ENCODE data around the gene GBP6.
"Not testable (repeated sequence)": the region's sequence is repeated elsewhere in the genome, so short reads cannot be mapped to it uniquely, and the experiment has no call there.

GBP6 gene

GRCh38 chr1:89378001-89378400 lies 14.1 kb downstream of the GBP6 start:
- no peak overlapping the region for H3K9ac ChIP-seq (ENCODE audit: low read depth, low read length)
- H3K27me3 ChIP-seq (ENCODE audit: control insufficient read depth, insufficient read depth, low read length): no peaks in the 10 kb centered on the region
- no peak overlapping the region for H3K4me3 ChIP-seq (ENCODE audit: low read depth, low read length)

GRCh38 chr1:89381618-89382017 lies 17.8 kb downstream of the GBP6 start:
- Histone ChIP-seq H3K9me3 (ENCODE audit: control insufficient read depth, insufficient read depth, low read length) (no peaks in the 10 kb centered on the region), H3K9ac (ENCODE audit: low read depth, low read length) (no peak overlapping the region), H3K4me1 (ENCODE audit: control insufficient read depth, insufficient read depth, low read length) (no peaks in the 10 kb centered on the region), H3K36me3 (ENCODE audit: control insufficient read depth, insufficient read depth, low read length) (no peaks in the 10 kb centered on the region), H3K4me3 (ENCODE audit: low read depth, low read length) (no peak overlapping the region), H3K27me3 (ENCODE audit: control insufficient read depth, insufficient read depth, low read length) (no peaks in the 10 kb centered on the region)

More at GRCh38 chr1:89378001-89378400, 14.1 kb downstream of the GBP6 start:
- no peaks in the 10 kb centered on the region for H3K36me3 ChIP-seq (ENCODE audit: control insufficient read depth, insufficient read depth, low read length)
- no peaks in the 10 kb centered on the region for H3K9me3 ChIP-seq (ENCODE audit: control insufficient read depth, insufficient read depth, low read length)
- H3K4me1 ChIP-seq (ENCODE audit: control insufficient read depth, insufficient read depth, low read length): no peaks in the 10 kb centered on the region

GRCh38 chr1:89382479-89382878 lies 18.6 kb downstream of the GBP6 start:
- no peaks in the 10 kb centered on the region for H3K4me1 ChIP-seq (ENCODE audit: control insufficient read depth, insufficient read depth, low read length)
- H3K9me3 ChIP-seq (ENCODE audit: control insufficient read depth, insufficient read depth, low read length): no peaks in the 10 kb centered on the region
- no peak overlapping the region for H3K4me3 ChIP-seq (ENCODE audit: low read depth, low read length)
- no peaks in the 10 kb centered on the region for H3K36me3 ChIP-seq (ENCODE audit: control insufficient read depth, insufficient read depth, low read length)
- H3K9ac ChIP-seq (ENCODE audit: low read depth, low read length): no peak overlapping the region
- H3K27me3 ChIP-seq (ENCODE audit: control insufficient read depth, insufficient read depth, low read length): no peaks in the 10 kb centered on the region

GRCh38 chr1:89383185-89383584 lies 19.3 kb downstream of the GBP6 start:
- no peaks in the 10 kb centered on the region for H3K27me3 ChIP-seq (ENCODE audit: control insufficient read depth, insufficient read depth, low read length)
- no peaks in the 10 kb centered on the region for H3K4me1 ChIP-seq (ENCODE audit: control insufficient read depth, insufficient read depth, low read length)
- no peaks in the 10 kb centered on the region for H3K36me3 ChIP-seq (ENCODE audit: control insufficient read depth, insufficient read depth, low read length)
- no peak overlapping the region for H3K9ac ChIP-seq (ENCODE audit: low read depth, low read length)
- H3K4me3 ChIP-seq (ENCODE audit: low read depth, low read length): no peak overlapping the region
- H3K9me3 ChIP-seq (ENCODE audit: control insufficient read depth, insufficient read depth, low read length): no peaks in the 10 kb centered on the region

- no peaks in the 10 kb centered on the region for H3K4me1 ChIP-seq (ENCODE audit: control insufficient read depth, insufficient read depth, low read length)
- no peaks in the 10 kb centered on the region for H3K36me3 ChIP-seq (ENCODE audit: control insufficient read depth, insufficient read depth, low read length)
- no peak overlapping the region for H3K4me3 ChIP-seq (ENCODE audit: low read depth, low read length)
Observed at GRCh38 chr1:89390707-89391106, 26.8 kb downstream of the GBP6 start.

GRCh38 chr1:89391686-89392085 lies 27.8 kb downstream of the GBP6 start:
- Histone ChIP-seq H3K36me3 (ENCODE audit: control insufficient read depth, insufficient read depth, low read length) (no peaks in the 10 kb centered on the region), H3K27me3 (ENCODE audit: control insufficient read depth, insufficient read depth, low read length) (no peaks in the 10 kb centered on the region), H3K4me1 (ENCODE audit: control insufficient read depth, insufficient read depth, low read length) (no peaks in the 10 kb centered on the region), H3K4me3 (ENCODE audit: low read depth, low read length) (no peak overlapping the region), H3K9me3 (ENCODE audit: control insufficient read depth, insufficient read depth, low read length) (no peaks in the 10 kb centered on the region), H3K9ac (ENCODE audit: low read depth, low read length) (no peak overlapping the region)

More at GRCh38 chr1:89390707-89391106, 26.8 kb downstream of the GBP6 start:
- Histone ChIP-seq H3K9ac (ENCODE audit: low read depth, low read length) (no peak overlapping the region), H3K27me3 (ENCODE audit: control insufficient read depth, insufficient read depth, low read length) (no peaks in the 10 kb centered on the region), H3K9me3 (ENCODE audit: control insufficient read depth, insufficient read depth, low read length) (no peaks in the 10 kb centered on the region)

- no peaks in the 10 kb centered on the region for H3K4me1 ChIP-seq (ENCODE audit: control insufficient read depth, insufficient read depth, low read length)
- no peaks in the 10 kb centered on the region for H3K27me3 ChIP-seq (ENCODE audit: control insufficient read depth, insufficient read depth, low read length)
- H3K9ac ChIP-seq (ENCODE audit: low read depth, low read length): no peak overlapping the region
- H3K4me3 ChIP-seq (ENCODE audit: low read depth, low read length): no peak overlapping the region
- no peaks in the 10 kb centered on the region for H3K9me3 ChIP-seq (ENCODE audit: control insufficient read depth, insufficient read depth, low read length)
- H3K36me3 ChIP-seq (ENCODE audit: control insufficient read depth, insufficient read depth, low read length): no peaks in the 10 kb centered on the region
Observed at GRCh38 chr1:89394851-89395250, 31.0 kb downstream of the GBP6 start.

GRCh38 chr1:89396902-89397301 lies 33.0 kb downstream of the GBP6 start:
- Histone ChIP-seq H3K4me1 (ENCODE audit: control insufficient read depth, insufficient read depth, low read length) (no peaks in the 10 kb centered on the region), H3K9me3 (ENCODE audit: control insufficient read depth, insufficient read depth, low read length) (no peaks in the 10 kb centered on the region), H3K4me3 (ENCODE audit: low read depth, low read length) (no peak overlapping the region), H3K36me3 (ENCODE audit: control insufficient read depth, insufficient read depth, low read length) (no peaks in the 10 kb centered on the region), H3K27me3 (ENCODE audit: control insufficient read depth, insufficient read depth, low read length) (no peaks in the 10 kb centered on the region), H3K9ac (ENCODE audit: low read depth, low read length) (no peak overlapping the region)

GRCh38 chr1:89405275-89405929 lies 41.5 kb downstream of the GBP6 start:
- H3K9me3 ChIP-seq (ENCODE audit: control insufficient read depth, insufficient read depth, low read length): no peaks in the 10 kb centered on the region

GRCh38 chr1:89407360-89407759 lies 43.5 kb downstream of the GBP6 start:
- no peak overlapping the region for H3K9ac ChIP-seq (ENCODE audit: low read depth, low read length)
- H3K4me3 ChIP-seq (ENCODE audit: low read depth, low read length): no peak overlapping the region
- H3K36me3 ChIP-seq (ENCODE audit: control insufficient read depth, insufficient read depth, low read length): no peaks in the 10 kb centered on the region
- H3K9me3 ChIP-seq (ENCODE audit: control insufficient read depth, insufficient read depth, low read length): no peaks in the 10 kb centered on the region
- no peaks in the 10 kb centered on the region for H3K27me3 ChIP-seq (ENCODE audit: control insufficient read depth, insufficient read depth, low read length)
- no peaks in the 10 kb centered on the region for H3K4me1 ChIP-seq (ENCODE audit: control insufficient read depth, insufficient read depth, low read length)

More at GRCh38 chr1:89405275-89405929, 41.5 kb downstream of the GBP6 start:
- H3K4me1 ChIP-seq (ENCODE audit: control insufficient read depth, insufficient read depth, low read length): no peaks in the 10 kb centered on the region
- H3K4me3 ChIP-seq (ENCODE audit: low read depth, low read length): no peak overlapping the region
- no peaks in the 10 kb centered on the region for H3K36me3 ChIP-seq (ENCODE audit: control insufficient read depth, insufficient read depth, low read length)
- H3K27me3 ChIP-seq (ENCODE audit: control insufficient read depth, insufficient read depth, low read length): no peaks in the 10 kb centered on the region
- H3K9ac ChIP-seq (ENCODE audit: low read depth, low read length): no peak overlapping the region

- H3K4me3 ChIP-seq (ENCODE audit: low read depth, low read length); H3K36me3 ChIP-seq (ENCODE audit: control insufficient read depth, insufficient read depth, low read length); H3K27me3 ChIP-seq (ENCODE audit: control insufficient read depth, insufficient read depth, low read length); H3K4me1 ChIP-seq (ENCODE audit: control insufficient read depth, insufficient read depth, low read length); H3K9ac ChIP-seq (ENCODE audit: low read depth, low read length); H3K9me3 ChIP-seq (ENCODE audit: control insufficient read depth, insufficient read depth, low read length): not testable (repeated sequence)
Observed at GRCh38 chr1:89407768-89408167, 43.9 kb downstream of the GBP6 start.

GRCh38 chr1:89425056-89425455 lies 61.2 kb downstream of the GBP6 start:
- no peaks in the 10 kb centered on the region for H3K9me3 ChIP-seq (ENCODE audit: control insufficient read depth, insufficient read depth, low read length)
- H3K9ac ChIP-seq (ENCODE audit: low read depth, low read length): no peak overlapping the region
- H3K4me1 ChIP-seq (ENCODE audit: control insufficient read depth, insufficient read depth, low read length): no peaks in the 10 kb centered on the region
- H3K27me3 ChIP-seq (ENCODE audit: control insufficient read depth, insufficient read depth, low read length): no peaks in the 10 kb centered on the region
- no peak overlapping the region for H3K4me3 ChIP-seq (ENCODE audit: low read depth, low read length)
- no peaks in the 10 kb centered on the region for H3K36me3 ChIP-seq (ENCODE audit: control insufficient read depth, insufficient read depth, low read length)

Data from iPS-15b (cell line).